Ovary (tissue), 3 donors: ENCODE measurements around the gene WNT2.

Source experiments
- CTCF ChIP-seq, 3 donors: fragments of 450-650 bp in 2 of 3; fragments of 200-600 bp in 1 of 3; IDR thresholded peaks; one replicate each; pipeline versions ENCODE4 v1.5.1 to v1.8.0; 2016 to 2022; ENCODE audit warnings: antibody characterized with exemption in 3 of 3, mild to moderate bottlenecking in 1 of 3
- POLR2A ChIP-seq: fragments of 450-650 bp; IDR thresholded peaks from one replicate; pipeline ENCODE4 v1.6.1; 2017; ENCODE audit warnings: antibody characterized with exemption, mild to moderate bottlenecking, moderate library complexity
- donor health status: DM: no; HTN: no; CAD: no.

- TF ChIP-seq CTCF (IDR thresholded peaks at IDR 0.05) (no peak), POLR2A (no peak)
Measured at GRCh38 chr7:117272017-117272759, 50.7 kb downstream of the WNT2 start.
